HepG2 (cell line): Measurements from ENCODE around the gene RAB3C. TPM values are rescaled to one million over a fixed set of nuclear protein-coding genes. Genes with fewer than 3 reads are reported as not detected.

Experiments used
- ATAC-seq: fragments of 200-7000 bp; cut with Tn5 transposase; 3 replicates; pipeline ENCODE4 v1.9.1; 2020; ENCODE audit warnings: mild to moderate bottlenecking, moderate library complexity
- BruUV-seq: library from RNA; stranded (reverse); fragments of 400-500 nt; replicated peaks from 2 replicates; lab custom pipeline; 2021; lab: Mats Ljungman, UMichigan
- CTCF ChIA-PET: fragments of 300-600 bp; formaldehyde crosslinking; extraction: SDS; loops from one replicate; lab custom pipeline; 2021; ENCODE audit warnings: low total read pairs, inconsistent platforms, low intra/inter-chr PET ratio; lab: Yijun Ruan, JAX
- POLR2A ChIA-PET: fragments of 350-600 bp; sonication (Branson Sonifier 250); formaldehyde crosslinking; loops from one replicate; lab custom pipeline; 2020; ENCODE audit warnings: antibody characterized with exemption, inconsistent platforms; lab: Yijun Ruan, JAX
- DNase-seq: peaks from one replicate; pipeline ENCODE4 v3.0.0-alpha.2; 2015; ENCODE audit warnings: low spot score
- FAIRE-seq: peaks from 3 replicates; lab custom pipeline; 2011; peaks lifted over from hg19 to GRCh38; lab: Jason Lieb, UNC
- H2AFZ ChIP-seq: one replicate; pipeline ENCODE4 v1.6.1; 2011; ENCODE audit warnings: low read length, inconsistent platforms
- H3K27ac ChIP-seq: fragments of 300-600 bp; 3 replicates; pipeline ENCODE4 v1.8.0; 2011; ENCODE audit warnings: mixed run types, mild to moderate bottlenecking, mixed read lengths, low read length, inconsistent platforms; ENCODE audit not compliant: insufficient read depth; ENCODE audit errors: extremely low read length
- H3K27me3 ChIP-seq, 2 experiments: fragments of 200-600 bp in 1 of 2; 2 replicates in 1 of 2; 3 replicates in 1 of 2; pipeline versions ENCODE4 v1.6.0 to v1.8.0; 2011; ENCODE audit warnings: low read length in 2 of 2, mild to moderate bottlenecking in 2 of 2, moderate library complexity in 2 of 2, inconsistent platforms in 1 of 2; ENCODE audit not compliant: insufficient read depth in 2 of 2, control insufficient read depth in 1 of 2
- H3K36me3 ChIP-seq, 2 experiments: fragments of 200-600 bp in 1 of 2; replicated peaks in 1 of 2; 2 replicates in 1 of 2; 3 replicates in 1 of 2; pipeline versions ENCODE4 v1.5.1 to v1.8.0; 2011; ENCODE audit warnings: low read length in 2 of 2, inconsistent platforms in 1 of 2; ENCODE audit not compliant: insufficient read depth in 2 of 2, control insufficient read depth in 1 of 2
- H3K4me1 ChIP-seq: 2 replicates; pipeline ENCODE4 v1.5.1; 2012; ENCODE audit warnings: low read length, inconsistent platforms; ENCODE audit not compliant: insufficient read depth
- H3K4me2 ChIP-seq: 2 replicates; pipeline ENCODE4 v1.6.0; 2011; ENCODE audit warnings: low read depth, low read length, inconsistent platforms
- H3K4me3 ChIP-seq, 3 experiments: fragments of 200-600 bp in 1 of 3; sonication (generic), shearing (Covaris generic) in 1 of 3; replicated peaks in 1 of 3; 2 replicates each; pipeline ENCODE4 v1.5.1; 2011 to 2016; ENCODE audit warnings: low read length in 3 of 3, inconsistent platforms in 2 of 3, low read depth in 2 of 3, mild to moderate bottlenecking in 2 of 3, control low read depth in 1 of 3, mixed read lengths in 1 of 3; ENCODE audit not compliant: insufficient read depth in 1 of 3
- H3K79me2 ChIP-seq: one replicate; pipeline ENCODE4 v1.6.1; 2011; ENCODE audit warnings: low read length, inconsistent platforms; ENCODE audit not compliant: insufficient read depth
- H3K9ac ChIP-seq: 2 replicates; pipeline ENCODE4 v1.6.0; 2011; ENCODE audit warnings: mild to moderate bottlenecking, low read depth, low read length, inconsistent platforms; ENCODE audit not compliant: insufficient read depth
- H3K9me3 ChIP-seq: 2 replicates; pipeline ENCODE4 v1.5.1; 2012; ENCODE audit warnings: mild to moderate bottlenecking, low read length
- H4K20me1 ChIP-seq: 2 replicates; pipeline ENCODE4 v1.6.0; 2011; ENCODE audit warnings: inconsistent platforms, mild to moderate bottlenecking, low read length, moderate library complexity; ENCODE audit not compliant: insufficient read depth
- HOXA3 ChIP-seq: sonication (generic); formaldehyde crosslinking; IDR thresholded peaks from 2 replicates; pipeline ENCODE4 v1.5.0; 2020; ENCODE audit warnings: missing genetic modification reagents
- HOXA9 ChIP-seq: sonication (generic); formaldehyde crosslinking; IDR thresholded peaks from 2 replicates; pipeline ENCODE4 v1.8.1; 2022; ENCODE audit warnings: missing genetic modification reagents, mild to moderate bottlenecking, moderate library complexity, borderline replicate concordance
- PAX8 ChIP-seq: sonication (generic); formaldehyde crosslinking; IDR thresholded peaks from 2 replicates; pipeline ENCODE4 v1.8.0; 2022; ENCODE audit warnings: mild to moderate bottlenecking, missing genetic modification reagents, borderline replicate concordance
- TGIF2 ChIP-seq: IDR thresholded peaks from 2 replicates; pipeline ENCODE4 v1.6.1; 2016; ENCODE audit warnings: control low read depth, missing compliant biosample characterization
- ZNF207 ChIP-seq: fragments of 450-650 bp; IDR thresholded peaks from 2 replicates; pipeline ENCODE4 v1.6.1; 2016; ENCODE audit warnings: antibody characterized with exemption, borderline replicate concordance
- ZNF296 ChIP-seq: sonication (generic); formaldehyde crosslinking; conservative IDR thresholded peaks from 2 replicates; pipeline ENCODE4 v1.5.0; 2020; ENCODE audit warnings: mild to moderate bottlenecking, missing genetic modification reagents
- ZNF382 ChIP-seq: sonication (generic); formaldehyde crosslinking; IDR thresholded peaks from 2 replicates; pipeline ENCODE4 v1.5.0; 2020; ENCODE audit warnings: missing genetic modification reagents, mild to moderate bottlenecking, borderline replicate concordance
- ZNF644 ChIP-seq: IDR thresholded peaks from 2 replicates; pipeline ENCODE4 v1.6.1; 2016; ENCODE audit warnings: low read depth
- ZNF709 ChIP-seq: sonication (generic); formaldehyde crosslinking; IDR thresholded peaks from 2 replicates; pipeline ENCODE4 v1.5.0; 2020; ENCODE audit warnings: mild to moderate bottlenecking, missing genetic modification reagents
- WGBS: methylation state at CpG from one replicate; pipeline ENCODE4 v1.1.6; 2017; ENCODE audit warnings: low lambda C conversion rate; 5-methylcytosine and 5-hydroxymethylcytosine counted together
- in situ Hi-C: cut with HindIII; loops from 2 replicates; pipeline ENCODE4 v1.10.0; 2017; ENCODE audit warnings: low pct_unique_long_range_greater_than_20kb; ENCODE audit not compliant: extremely low pct_ligation_motif_present
- intact Hi-C: fragments of 100-400 bp; cut with micrococcal nuclease; formaldehyde crosslinking; loops from one replicate; pipeline ENCODE4 v1.10.0; 2022; ENCODE audit not compliant: unreplicated experiment
- polyA plus RNA-seq, 8 experiments: library from polyadenylated mRNA; depleted of rRNA in 3 of 8; stranded (reverse) in 7 of 8; unstranded in 1 of 8; fragments of >200 nt; fragmentation: Illumina TruSeq in 4 of 8; extraction: Trizol in 4 of 8; gene quantifications; 2 replicates each; pipeline versions ENCODE4 v1.2.1 to v1.2.3, GENCODE V29; 2011 to 2016; ENCODE audit warnings: low read depth in 4 of 8, missing spikeins in 1 of 8, mixed read lengths in 1 of 8; ENCODE audit not compliant: insufficient read depth in 1 of 8
- total RNA-seq, 5 experiments: library from RNA; depleted of rRNA; stranded (reverse); fragments of >200 nt; fragmentation: Illumina TruSeq; extraction: Trizol; gene quantifications; 2 replicates each; pipeline ENCODE4 v1.2.3, GENCODE V29; 2016; ENCODE audit warnings: low read depth in 1 of 5
- TF ChIP-seq, protein P1 (sequence below): sonication (generic); formaldehyde crosslinking; IDR thresholded peaks from 2 replicates; pipeline ENCODE4 v1.4.0; 2020; ENCODE audit warnings: low read depth, missing genetic modification reagents

RAB3C gene
- total and polyA plus RNA-seq, 2 of the 13 experiments (the other 11 are each of a cell fraction or from before 2014, with no cell fraction given), result not detected

DNA sequence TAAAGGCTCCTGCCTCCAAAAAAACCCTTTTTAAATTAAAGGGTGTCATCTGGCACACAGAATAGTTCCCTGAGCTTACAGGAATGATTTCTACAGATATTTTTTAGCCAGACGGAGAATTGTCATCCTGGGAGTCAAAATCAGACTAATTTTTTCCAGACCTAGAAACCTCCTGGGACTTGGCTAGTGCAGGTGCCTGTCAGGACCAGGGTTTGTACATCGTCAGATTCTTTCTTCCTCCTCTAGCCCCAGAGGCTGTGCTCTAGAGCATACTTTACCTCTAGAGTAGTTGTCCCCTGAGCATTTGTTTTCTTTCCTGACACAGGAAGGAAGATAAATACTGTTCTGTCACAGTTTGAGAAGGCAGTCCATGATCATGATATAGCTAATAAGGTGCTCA is 52.5 kb downstream of the RAB3C start:
- no TSS peak for BruUV-seq
- ATAC-seq (no peak), FAIRE-seq (no peak), DNase-seq (no peak)
- no peak overlapping the region for H3K9ac ChIP-seq
- H3K36me3 ChIP-seq, result no peaks in the 10 kb centered on the region
- no peak overlapping the region for H3K27ac ChIP-seq
- no peaks in the 10 kb centered on the region for H4K20me1 ChIP-seq
- H3K79me2 ChIP-seq, result no peaks in the 10 kb centered on the region
- no peak for TF ChIP-seq ZNF296 (CRISPR knock-in tag)
- TF ChIP-seq, protein P1, sequence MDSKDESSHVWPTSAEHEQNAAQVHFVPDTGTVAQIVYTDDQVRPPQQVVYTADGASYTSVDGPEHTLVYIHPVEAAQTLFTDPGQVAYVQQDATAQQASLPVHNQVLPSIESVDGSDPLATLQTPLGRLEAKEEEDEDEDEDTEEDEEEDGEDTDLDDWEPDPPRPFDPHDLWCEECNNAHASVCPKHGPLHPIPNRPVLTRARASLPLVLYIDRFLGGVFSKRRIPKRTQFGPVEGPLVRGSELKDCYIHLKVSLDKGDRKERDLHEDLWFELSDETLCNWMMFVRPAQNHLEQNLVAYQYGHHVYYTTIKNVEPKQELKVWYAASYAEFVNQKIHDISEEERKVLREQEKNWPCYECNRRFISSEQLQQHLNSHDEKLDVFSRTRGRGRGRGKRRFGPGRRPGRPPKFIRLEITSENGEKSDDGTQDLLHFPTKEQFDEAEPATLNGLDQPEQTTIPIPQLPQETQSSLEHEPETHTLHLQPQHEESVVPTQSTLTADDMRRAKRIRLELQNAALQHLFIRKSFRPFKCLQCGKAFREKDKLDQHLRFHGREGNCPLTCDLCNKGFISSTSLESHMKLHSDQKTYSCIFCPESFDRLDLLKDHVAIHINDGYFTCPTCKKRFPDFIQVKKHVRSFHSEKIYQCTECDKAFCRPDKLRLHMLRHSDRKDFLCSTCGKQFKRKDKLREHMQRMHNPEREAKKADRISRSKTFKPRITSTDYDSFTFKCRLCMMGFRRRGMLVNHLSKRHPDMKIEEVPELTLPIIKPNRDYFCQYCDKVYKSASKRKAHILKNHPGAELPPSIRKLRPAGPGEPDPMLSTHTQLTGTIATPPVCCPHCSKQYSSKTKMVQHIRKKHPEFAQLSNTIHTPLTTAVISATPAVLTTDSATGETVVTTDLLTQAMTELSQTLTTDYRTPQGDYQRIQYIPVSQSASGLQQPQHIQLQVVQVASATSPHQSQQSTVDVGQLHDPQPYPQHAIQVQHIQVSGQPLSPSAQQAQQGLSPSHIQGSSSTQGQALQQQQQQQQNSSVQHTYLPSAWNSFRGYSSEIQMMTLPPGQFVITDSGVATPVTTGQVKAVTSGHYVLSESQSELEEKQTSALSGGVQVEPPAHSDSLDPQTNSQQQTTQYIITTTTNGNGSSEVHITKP (CRISPR knock-in tag), result no peak
- TF ChIP-seq ZNF709 (CRISPR knock-in tag), result no peak
- no peak for TF ChIP-seq TGIF2
- TF ChIP-seq ZNF382 (CRISPR knock-in tag), result no peak
- no peak for TF ChIP-seq ZNF207
- TF ChIP-seq PAX8 (CRISPR knock-in tag), result no peak
- TF ChIP-seq HOXA3 (CRISPR knock-in tag), result no peak
- TF ChIP-seq ZNF644 (CRISPR knock-in tag), result no peak
- TF ChIP-seq HOXA9 (CRISPR knock-in tag), result no peak
- ChIA-PET POLR2A (no interaction called here), CTCF (no interaction called here)
- intact Hi-C loops, result no loop called here
- H3K9me3 ChIP-seq, result no peaks in the 10 kb centered on the region
- no peaks in the 10 kb centered on the region for H3K27me3 ChIP-seq
- in situ Hi-C loops, result no loop called here
- no peak overlapping the region for H3K4me2 ChIP-seq
- peaks cover 6% of the 10 kb centered on the region; the same call in 1 of the 2 replicates for H3K4me1 ChIP-seq
- H2AFZ ChIP-seq, result no peak overlapping the region
- H3K4me3 ChIP-seq, result no peak overlapping the region
- WGBS, result 17% methylated on average over 2 of the region's 2 CpGs
